IPS-20b (cell line): ENCODE data around the gene ARRDC1.

Experiments used
- H3K27ac ChIP-seq: one replicate; pipeline ENCODE4 v1.5.1; 2013; ENCODE audit warnings: low read length
- H3K27me3 ChIP-seq: 2 replicates; pipeline ENCODE4 v1.6.1; 2013; ENCODE audit warnings: mild to moderate bottlenecking, low read length, inconsistent platforms; ENCODE audit not compliant: insufficient read depth
- H3K36me3 ChIP-seq: 2 replicates; pipeline ENCODE4 v1.6.1; 2013; ENCODE audit warnings: low read depth, mild to moderate bottlenecking, inconsistent platforms, low read length, moderate library complexity; ENCODE audit not compliant: insufficient read depth
- H3K4me1 ChIP-seq: 2 replicates; pipeline ENCODE4 v1.6.1; 2013; ENCODE audit warnings: mild to moderate bottlenecking, control low read depth, inconsistent platforms, low read length, moderate library complexity; ENCODE audit not compliant: insufficient read depth
- H3K4me3 ChIP-seq: 2 replicates; pipeline ENCODE4 v1.5.1; 2013; ENCODE audit warnings: mild to moderate bottlenecking, low read length, inconsistent platforms
- H3K9ac ChIP-seq: 2 replicates; pipeline ENCODE4 v1.6.1; 2013; ENCODE audit warnings: low read depth, mild to moderate bottlenecking, inconsistent platforms, low read length, moderate library complexity
- H3K9me3 ChIP-seq: 2 replicates; pipeline ENCODE4 v1.6.1; 2013; ENCODE audit warnings: mild to moderate bottlenecking, low read depth, low read length, inconsistent platforms; ENCODE audit not compliant: insufficient read depth

ARRDC1 gene

GRCh38 chr9:137648396-137648795 is 42.9 kb downstream of the ARRDC1 start:
- Histone ChIP-seq H3K9ac (no peak overlapping the region), H3K9me3 (no peaks in the 10 kb centered on the region), H3K27ac (no peak overlapping the region), H3K27me3 (no peaks in the 10 kb centered on the region), H3K36me3 (peaks cover 24% of the 10 kb centered on the region), H3K4me3 (no peak overlapping the region), H3K4me1 (no peaks in the 10 kb centered on the region)

- Histone ChIP-seq H3K27me3 (no peaks in the 10 kb centered on the region), H3K27ac (no peak overlapping the region), H3K4me3 (no peak overlapping the region), H3K9ac (no peak overlapping the region), H3K9me3 (no peaks in the 10 kb centered on the region), H3K36me3 (peaks cover 20% of the 10 kb centered on the region), H3K4me1 (no peaks in the 10 kb centered on the region)
These were observed 44.1 kb downstream of the ARRDC1 start for GRCh38 chr9:137649553-137649952.

GRCh38 chr9:137650259-137650658 is 44.8 kb downstream of the ARRDC1 start:
- H3K9ac ChIP-seq = no peak overlapping the region
- H3K27me3 ChIP-seq = no peaks in the 10 kb centered on the region
- no peaks in the 10 kb centered on the region for H3K4me1 ChIP-seq
- no peak overlapping the region for H3K4me3 ChIP-seq
- H3K36me3 ChIP-seq = peaks cover 20% of the 10 kb centered on the region
- H3K27ac ChIP-seq = no peak overlapping the region
- no peaks in the 10 kb centered on the region for H3K9me3 ChIP-seq

- Histone ChIP-seq H3K27ac (no peak overlapping the region), H3K36me3 (peaks cover 20% of the 10 kb centered on the region), H3K9me3 (no peaks in the 10 kb centered on the region)
These were observed 45.3 kb downstream of the ARRDC1 start for GRCh38 chr9:137650779-137651178.

GRCh38 chr9:137656416-137656815 is 50.9 kb downstream of the ARRDC1 start:
- Histone ChIP-seq H3K9me3 (no peaks in the 10 kb centered on the region), H3K27ac (no peak overlapping the region), H3K4me1 (no peaks in the 10 kb centered on the region), H3K9ac (no peak overlapping the region), H3K4me3 (no peak overlapping the region), H3K36me3 (peaks cover 8% of the 10 kb centered on the region), H3K27me3 (no peaks in the 10 kb centered on the region)

More at GRCh38 chr9:137650779-137651178, 45.3 kb downstream of the ARRDC1 start:
- Histone ChIP-seq H3K27me3 (no peaks in the 10 kb centered on the region), H3K4me3 (no peak overlapping the region), H3K4me1 (no peaks in the 10 kb centered on the region), H3K9ac (no peak overlapping the region)

GRCh38 chr9:137657606-137658005 is 52.1 kb downstream of the ARRDC1 start:
- H3K27me3 ChIP-seq = no peaks in the 10 kb centered on the region
- H3K27ac ChIP-seq = no peak overlapping the region
- H3K4me3 ChIP-seq = no peak overlapping the region
- no peaks in the 10 kb centered on the region for H3K9me3 ChIP-seq
- no peak overlapping the region for H3K9ac ChIP-seq
- no peaks in the 10 kb centered on the region for H3K36me3 ChIP-seq
- H3K4me1 ChIP-seq = no peaks in the 10 kb centered on the region

- no peaks in the 10 kb centered on the region for H3K27me3 ChIP-seq
- no peaks in the 10 kb centered on the region for H3K9me3 ChIP-seq
- no peak overlapping the region for H3K9ac ChIP-seq
- H3K36me3 ChIP-seq = no peaks in the 10 kb centered on the region
- H3K4me3 ChIP-seq = no peak overlapping the region
- H3K27ac ChIP-seq = no peak overlapping the region
- H3K4me1 ChIP-seq = peaks cover 8% of the 10 kb centered on the region
These were observed 53.3 kb downstream of the ARRDC1 start for GRCh38 chr9:137658781-137659180.

GRCh38 chr9:137660144-137660543 is 54.7 kb downstream of the ARRDC1 start:
- Histone ChIP-seq H3K36me3 (no peaks in the 10 kb centered on the region), H3K9me3 (no peaks in the 10 kb centered on the region), H3K27me3 (no peaks in the 10 kb centered on the region), H3K27ac (no peak overlapping the region), H3K4me3 (no peak overlapping the region), H3K9ac (no peak overlapping the region), H3K4me1 (peaks cover 21% of the 10 kb centered on the region)

GRCh38 chr9:137663584-137663983 is 58.1 kb downstream of the ARRDC1 start:
- Histone ChIP-seq H3K4me1 (peaks cover 49% of the 10 kb centered on the region), H3K27me3 (no peaks in the 10 kb centered on the region), H3K9me3 (no peaks in the 10 kb centered on the region), H3K36me3 (0 out of 2 replicates have a peak, but pooled peaks cover 5% of the 10 kb centered on the region), H3K9ac (no peak overlapping the region), H3K27ac (no peak overlapping the region), H3K4me3 (no peak overlapping the region)

GRCh38 chr9:137664676-137665075 is 59.2 kb downstream of the ARRDC1 start:
- H3K4me1 ChIP-seq = peaks cover 53% of the 10 kb centered on the region
- H3K36me3 ChIP-seq = peaks cover 10% of the 10 kb centered on the region; the same call in 1 of the 2 replicates

More at GRCh38 chr9:137664676-137665075, 59.2 kb downstream of the ARRDC1 start:
- H3K27ac ChIP-seq = peak overlapping the region; percentile 9
- peak overlapping the region; percentile 32; the same call in 1 of the 2 replicates for H3K4me3 ChIP-seq
- H3K27me3 ChIP-seq = no peaks in the 10 kb centered on the region
- H3K9ac ChIP-seq = peak overlapping the region; percentile 28; the same call in 1 of the 2 replicates
- H3K9me3 ChIP-seq = no peaks in the 10 kb centered on the region
